T-helper 1 cell treated with Interleukin-12 subunit alpha and Interleukin-12 subunit beta and Interleukin-4 antibody, amounts not matched to agents 30 ng/mL and 1 ng/mL, for 36 hours (primary cell): ENCODE measurements around the gene GRM7. TPM values are rescaled to one million over a fixed set of nuclear protein-coding genes. Genes with fewer than 3 reads are reported as not detected.

ENCODE experiments used
- intact Hi-C: fragments of 100-400 bp; cut with micrococcal nuclease; formaldehyde crosslinking; loops from one replicate; pipeline ENCODE4 v1.15.1; 2024
- total RNA-seq: library from RNA; stranded (reverse); gene quantifications from 2 replicates; pipeline ENCODE4 v1.2.3, GENCODE V29; 2022

The GRM7 gene
- total RNA-seq, 1 donor from 2014 or later, result not detected

DNA sequence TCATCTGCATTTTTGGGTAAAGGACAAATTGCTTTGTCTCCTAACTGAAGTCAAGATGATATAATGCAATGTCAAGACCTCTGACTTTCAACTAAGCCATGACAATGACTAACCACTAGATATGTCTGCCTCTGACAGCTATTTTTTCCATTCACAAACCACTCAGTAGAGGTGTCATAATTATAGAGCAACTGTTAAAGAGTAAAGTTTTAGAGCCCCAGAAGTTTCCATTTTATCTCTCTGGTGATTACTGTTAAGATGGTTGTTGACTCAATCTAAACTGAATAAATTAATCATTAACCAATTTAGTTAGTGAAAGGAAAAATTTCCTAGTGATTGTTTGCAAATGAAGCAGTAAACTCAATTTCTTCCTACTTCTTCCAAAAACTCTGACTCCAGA, 779.9 kb downstream of the GRM7 start:
- intact Hi-C loops, result no loop called here

- intact Hi-C loops, result no loop called here
Measured at GRCh38 chr3:7646851-7647250, 785.9 kb downstream of the GRM7 start.

- intact Hi-C loops, result no loop called here
Measured at GRCh38 chr3:7650466-7650865, 789.6 kb downstream of the GRM7 start.

DNA sequence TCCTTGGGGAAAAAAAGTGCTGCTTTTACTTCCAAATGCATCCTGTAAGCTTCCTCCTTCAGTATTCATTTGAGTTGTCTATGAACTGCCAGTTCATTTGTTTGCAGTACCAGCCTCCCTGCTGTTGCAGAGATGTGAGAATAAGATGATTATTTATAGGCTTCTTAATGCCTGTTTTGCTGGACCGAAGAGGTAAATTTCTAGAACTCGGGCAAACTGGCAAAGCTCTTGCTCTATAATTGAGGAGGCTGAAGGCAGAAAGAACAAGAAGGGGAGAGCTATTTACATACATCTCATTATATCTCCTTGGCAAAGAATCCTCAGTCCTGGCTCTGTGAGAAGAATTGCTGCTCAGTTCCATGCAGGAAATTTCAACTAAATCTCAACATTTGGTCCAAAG, 790.4 kb downstream of the GRM7 start:
- intact Hi-C loops, result no loop called here

GRCh38 chr3:7657214-7658112, 796.5 kb downstream of the GRM7 start:
- intact Hi-C loops, result no loop called here

DNA sequence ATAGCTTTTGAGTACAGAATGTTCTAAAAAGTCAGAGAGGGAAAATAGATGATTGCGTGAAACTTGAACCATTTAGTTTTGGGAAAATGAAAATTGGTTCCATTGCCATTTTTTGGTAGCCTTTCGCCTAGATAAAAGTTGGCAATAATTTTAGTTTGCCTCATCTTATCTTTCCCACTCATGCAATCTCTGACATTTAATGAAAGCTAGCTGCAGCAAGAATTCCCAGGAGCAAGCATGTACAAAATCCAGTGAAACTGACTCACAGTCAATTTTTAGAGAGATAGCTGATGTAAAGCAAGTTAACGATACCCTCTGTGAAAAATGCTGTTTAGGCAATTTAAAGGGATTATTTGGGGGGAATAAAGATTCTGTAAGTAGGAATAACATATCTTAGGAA, 797.4 kb downstream of the GRM7 start:
- intact Hi-C loops, result no loop called here

DNA sequence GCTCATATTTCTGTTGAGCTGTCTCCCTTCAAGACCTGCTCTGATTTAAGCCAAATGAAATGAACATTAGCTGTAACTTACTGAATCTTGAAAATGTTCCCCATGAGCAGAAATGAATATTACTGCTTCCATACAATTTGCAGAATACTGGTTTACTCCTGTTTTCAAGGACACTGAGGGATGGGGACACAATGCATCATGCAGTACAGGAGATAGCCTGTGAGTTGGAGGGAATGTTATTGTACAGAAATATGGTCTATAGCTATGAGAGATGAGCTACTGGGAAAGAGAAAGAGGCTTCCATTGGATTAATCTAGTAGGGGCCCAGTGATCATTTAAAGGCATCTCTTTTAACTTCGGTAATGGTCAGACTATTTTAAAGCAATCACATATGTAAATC, 798.2 kb downstream of the GRM7 start:
- intact Hi-C loops, result no loop called here

- intact Hi-C loops, result no loop called here
Measured at GRCh38 chr3:7663771-7664170, 802.9 kb downstream of the GRM7 start.

DNA sequence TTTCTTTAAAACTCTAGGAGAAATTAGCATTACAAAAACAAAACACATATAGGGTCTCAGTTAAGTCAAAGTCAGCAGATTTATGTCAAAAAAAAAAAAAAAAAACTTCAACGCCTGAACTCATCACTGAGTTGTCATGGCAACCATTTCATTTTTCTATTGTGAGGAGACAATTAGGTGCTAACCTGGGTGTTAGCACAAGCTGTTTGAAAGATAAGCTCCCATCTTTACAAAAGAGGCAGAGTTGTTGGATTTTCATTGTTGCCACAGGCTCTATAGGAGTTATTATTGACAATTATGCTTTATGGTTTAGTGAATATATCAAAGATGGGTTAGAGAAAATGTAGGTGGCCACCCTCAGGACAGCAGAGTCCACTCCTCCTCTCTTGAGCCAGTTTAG, 806.9 kb downstream of the GRM7 start:
- intact Hi-C loops, result no loop called here

DNA sequence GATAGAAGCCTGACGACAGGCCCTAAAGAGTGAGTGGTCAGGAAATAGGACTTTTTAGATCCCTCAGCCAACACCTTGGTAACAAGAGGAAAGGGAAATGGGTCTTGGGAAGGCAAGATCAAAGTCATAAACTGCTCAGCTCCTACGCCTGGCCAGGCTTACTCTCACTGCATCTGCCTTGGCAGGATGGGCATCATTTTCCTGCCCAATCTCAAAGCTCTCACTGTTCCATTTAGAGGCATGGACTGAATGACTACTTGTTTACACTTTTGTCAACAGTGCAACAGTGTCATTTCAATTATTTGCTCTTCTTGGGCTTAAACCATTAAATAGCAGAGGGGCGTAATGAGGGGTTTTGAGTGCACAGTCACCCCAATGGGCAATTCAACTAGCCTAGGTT, 808.7 kb downstream of the GRM7 start:
- intact Hi-C loops, result no loop called here

- intact Hi-C loops, result no loop called here
Measured at GRCh38 chr3:7678521-7678920, 817.6 kb downstream of the GRM7 start.

- intact Hi-C loops, result no loop called here
Measured at GRCh38 chr3:7682822-7683229, 821.9 kb downstream of the GRM7 start.

GRCh38 chr3:7683426-7683825, 822.5 kb downstream of the GRM7 start:
- intact Hi-C loops, result no loop called here

- intact Hi-C loops, result no loop called here
Measured at GRCh38 chr3:7684182-7684715, 823.3 kb downstream of the GRM7 start.

DNA sequence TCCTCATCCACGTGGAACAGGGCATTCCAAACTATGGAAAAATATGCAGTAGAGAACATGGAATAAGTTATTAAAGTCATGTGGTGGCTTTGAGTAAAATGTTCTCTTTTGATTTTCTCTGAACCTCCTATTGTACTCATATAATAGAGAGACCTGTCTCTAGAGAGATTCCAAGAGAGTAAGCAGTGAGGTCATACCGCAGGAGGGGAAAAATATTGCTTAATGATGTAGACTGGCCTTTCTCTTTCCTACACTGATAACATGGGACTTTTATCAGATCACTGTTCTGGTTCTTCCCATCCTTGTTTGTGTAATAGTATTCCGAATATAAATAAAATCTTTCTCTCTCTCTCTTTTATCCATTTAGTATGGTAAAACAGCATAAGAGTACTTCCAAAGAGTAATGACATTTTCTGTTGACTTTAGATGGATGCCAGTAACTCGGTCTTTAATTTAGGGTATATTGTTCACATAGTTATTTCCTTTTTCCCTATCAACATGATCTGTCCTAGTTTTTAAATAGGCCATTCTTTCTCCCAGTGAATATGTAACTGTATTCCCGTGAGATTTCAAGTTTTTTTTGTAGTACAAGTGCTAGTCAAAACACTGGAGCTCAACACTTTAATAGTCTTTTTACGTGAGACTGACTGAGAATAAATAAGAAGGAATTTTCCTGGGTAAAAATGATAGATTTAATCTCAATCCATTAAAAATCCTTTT, 826.7 kb downstream of the GRM7 start:
- intact Hi-C loops, result no loop called here

- intact Hi-C loops, result no loop called here
Measured at GRCh38 chr3:7692866-7693265, 832.0 kb downstream of the GRM7 start.

- intact Hi-C loops, result no loop called here
Measured at GRCh38 chr3:7693976-7694375, 833.1 kb downstream of the GRM7 start.

- intact Hi-C loops, result no loop called here
Measured at GRCh38 chr3:7695049-7695448, 834.1 kb downstream of the GRM7 start.

DNA sequence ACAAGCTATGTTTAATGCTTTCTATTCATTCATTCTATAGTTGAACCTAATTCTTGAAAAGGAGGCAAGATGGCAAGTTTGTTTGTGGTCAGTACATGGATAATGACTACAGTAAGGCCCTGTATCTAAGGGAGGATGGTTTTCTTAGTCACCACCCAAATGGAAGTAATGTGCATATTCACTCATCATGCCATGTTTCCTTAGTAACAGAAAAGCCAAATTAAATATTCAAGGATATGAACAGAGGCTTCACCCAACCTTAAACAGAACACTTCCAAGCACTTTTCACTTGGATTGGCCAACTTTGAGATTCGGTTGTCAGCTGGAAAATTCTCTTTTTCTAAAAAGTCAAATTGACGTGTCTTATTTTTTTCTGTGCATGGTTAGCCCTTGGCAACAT, 835.4 kb downstream of the GRM7 start:
- intact Hi-C loops, result no loop called here

DNA sequence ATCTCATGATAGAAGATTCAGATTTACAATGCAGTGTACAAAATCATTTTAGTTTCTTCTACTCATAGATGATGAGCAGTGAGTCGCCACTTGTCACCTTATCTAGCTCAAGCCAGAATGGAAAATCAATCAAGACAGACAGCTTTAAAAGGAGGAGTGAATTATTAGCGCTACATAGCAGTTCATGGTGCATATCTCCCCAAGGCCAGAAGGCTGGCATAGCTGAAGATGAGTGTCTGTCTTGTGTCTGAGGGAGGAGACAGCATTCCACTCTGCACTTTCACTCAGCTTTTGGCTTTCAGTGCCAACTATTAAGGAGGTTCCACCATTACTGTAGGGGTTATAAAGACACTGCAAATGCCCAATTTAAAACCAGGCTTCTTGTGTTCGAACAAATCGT, 836.6 kb downstream of the GRM7 start:
- intact Hi-C loops, result no loop called here

- intact Hi-C loops, result no loop called here
Measured at GRCh38 chr3:7700539-7700938, 839.6 kb downstream of the GRM7 start.

DNA sequence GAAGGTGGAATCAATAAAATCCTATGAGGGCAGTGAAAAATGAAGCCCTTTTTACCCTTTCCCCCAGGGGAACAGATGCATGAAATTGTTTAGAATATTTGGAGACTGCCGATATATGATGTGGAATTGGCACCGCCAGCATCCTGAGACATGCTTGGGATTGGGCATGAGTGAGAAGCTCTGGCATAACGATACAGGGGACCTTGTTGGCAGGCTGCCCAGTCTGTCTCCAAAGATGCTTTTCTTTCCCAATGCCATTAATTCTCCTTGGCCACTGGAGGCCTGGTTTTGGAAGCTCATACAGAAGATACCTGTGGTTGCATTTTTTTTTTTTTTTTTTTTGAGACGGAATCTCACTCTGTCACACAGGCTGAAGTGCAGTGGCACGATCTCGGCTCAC, 840.1 kb downstream of the GRM7 start:
- intact Hi-C loops, result no loop called here
